H7 (cell line): Measurements from ENCODE around the gene SYMPK. TPM values are rescaled to one million over a fixed set of nuclear protein-coding genes. Genes with fewer than 3 reads are reported as not detected.
"Not testable (repeated sequence)": the region's sequence is repeated elsewhere in the genome, so short reads cannot be mapped to it uniquely, and the experiment has no call there.

Experiments used
- DNase-seq: peaks from one replicate; pipeline ENCODE4 v3.0.0; 2012
- H3K27me3 ChIP-seq: 2 replicates; pipeline ENCODE4 v1.6.0; 2011; ENCODE audit warnings: mild to moderate bottlenecking, low read length; ENCODE audit not compliant: control insufficient read depth, insufficient read depth
- H3K36me3 ChIP-seq: replicated peaks from 2 replicates; pipeline ENCODE4 v1.5.1; 2011; ENCODE audit warnings: low read length; ENCODE audit not compliant: control insufficient read depth, insufficient read depth
- H3K4me3 ChIP-seq: 2 replicates; pipeline ENCODE4 v1.5.1; 2011; ENCODE audit warnings: low read depth, mild to moderate bottlenecking, control low read depth, low read length, moderate library complexity; ENCODE audit not compliant: insufficient read depth
- total RNA-seq: library from RNA; depleted of rRNA; stranded (reverse); fragments of >200 nt; shearing (Covaris generic); gene quantifications from 2 replicates; pipeline ENCODE4 v1.2.3, GENCODE V29; 2014

The SYMPK gene
- total RNA-seq, 1 experiment from 2014 or later, result 70.3 TPM

- Histone ChIP-seq H3K36me3 (peaks cover 6% of the 10 kb centered on the region), H3K27me3 (no peaks in the 10 kb centered on the region; the same call in 1 of the 2 replicates), H3K4me3 (peak overlapping the region; percentile 78)
- DNase-seq, result peak; percentile 98
Observed at GRCh38 chr19:45817010-45817724, 45.8 kb downstream of the SYMPK start.

GRCh38 chr19:45816236-45817009, 46.5 kb downstream of the SYMPK start:
- peak; percentile 80 for DNase-seq
- H3K4me3 ChIP-seq, result peak overlapping the region; percentile 78

GRCh38 chr19:45815481-45816216, 47.3 kb downstream of the SYMPK start:
- Histone ChIP-seq H3K27me3 (no peaks in the 10 kb centered on the region; the same call in 1 of the 2 replicates), H3K4me3 (peak overlapping the region; percentile 78), H3K36me3 (peaks cover 6% of the 10 kb centered on the region)
- peak; percentile 97 for DNase-seq

More at GRCh38 chr19:45816236-45817009, 46.5 kb downstream of the SYMPK start:
- no peaks in the 10 kb centered on the region; the same call in 1 of the 2 replicates for H3K27me3 ChIP-seq
- peaks cover 6% of the 10 kb centered on the region for H3K36me3 ChIP-seq

- Histone ChIP-seq H3K27me3 (no peaks in the 10 kb centered on the region; the same call in 1 of the 2 replicates), H3K36me3 (peaks cover 4% of the 10 kb centered on the region), H3K4me3 (peak within 1 kb of the TSS; percentile 78)
- peak; percentile 85 for DNase-seq
Observed at GRCh38 chr19:45814851-45815480, 48.0 kb downstream of the SYMPK start, which contains the start of gene RSPH6A. TSS of gene RSPH6A (minus strand) at chr19:45815308. CDS start at chr19:45815176, 132 bp downstream.

- Histone ChIP-seq H3K27me3 (no peaks in the 10 kb centered on the region; the same call in 1 of the 2 replicates), H3K36me3 (no peaks in the 10 kb centered on the region), H3K4me3 (peak overlapping the region; percentile 78; the same call in 1 of the 2 replicates)
- no peak for DNase-seq
Observed at GRCh38 chr19:45814166-45814780, 48.7 kb downstream of the SYMPK start.

GRCh38 chr19:45812297-45812696, 50.6 kb downstream of the SYMPK start:
- DNase-seq, result no peak
- Histone ChIP-seq H3K4me3 (no peak overlapping the region), H3K36me3 (no peaks in the 10 kb centered on the region), H3K27me3 (no peaks in the 10 kb centered on the region; the same call in 1 of the 2 replicates)

GRCh38 chr19:45809643-45810159, 53.2 kb downstream of the SYMPK start:
- Histone ChIP-seq H3K4me3 (no peak overlapping the region), H3K27me3 (no peaks in the 10 kb centered on the region; the same call in 1 of the 2 replicates), H3K36me3 (no peaks in the 10 kb centered on the region)
- DNase-seq, result peak; percentile 61

GRCh38 chr19:45805719-45806118, 57.2 kb downstream of the SYMPK start:
- H3K36me3 ChIP-seq, result no peaks in the 10 kb centered on the region
- no peak for DNase-seq
- no peaks in the 10 kb centered on the region for H3K27me3 ChIP-seq
- no peak overlapping the region for H3K4me3 ChIP-seq

GRCh38 chr19:45804959-45805230, 58.1 kb downstream of the SYMPK start:
- DNase-seq, result no peak
- H3K36me3 ChIP-seq, result no peaks in the 10 kb centered on the region
- H3K4me3 ChIP-seq, result no peak overlapping the region
- H3K27me3 ChIP-seq, result no peaks in the 10 kb centered on the region

- no peaks in the 10 kb centered on the region for H3K27me3 ChIP-seq
- H3K4me3 ChIP-seq, result no peak overlapping the region
- DNase-seq, result no peak
- H3K36me3 ChIP-seq, result no peaks in the 10 kb centered on the region
Observed at GRCh38 chr19:45804140-45804958, 58.6 kb downstream of the SYMPK start.

GRCh38 chr19:45801603-45802175, 61.3 kb downstream of the SYMPK start:
- Histone ChIP-seq H3K36me3 (no peaks in the 10 kb centered on the region), H3K27me3 (peaks cover 2% of the 10 kb centered on the region), H3K4me3 (no peak overlapping the region)
- DNase-seq, result no peak

GRCh38 chr19:45800070-45800553, 62.8 kb downstream of the SYMPK start:
- DNase-seq, result peak; percentile 40
- Histone ChIP-seq H3K36me3 (no peaks in the 10 kb centered on the region), H3K4me3 (no peak overlapping the region), H3K27me3 (peaks cover 2% of the 10 kb centered on the region)

GRCh38 chr19:45799541-45799940, 63.4 kb downstream of the SYMPK start:
- H3K4me3 ChIP-seq, H3K36me3 ChIP-seq, H3K27me3 ChIP-seq, DNase-seq: not testable (repeated sequence)
